Urothelium cell line (cell line): Measurements from ENCODE around the gene SIRT1.
"Not testable (repeated sequence)": the region's sequence is repeated elsewhere in the genome, so short reads cannot be mapped to it uniquely, and the experiment has no call there.

Source experiments
- DNase-seq: peaks from one replicate; pipeline ENCODE4 v3.0.0; 2011; ENCODE audit warnings: low spot score, mixed read lengths
- FAIRE-seq: peaks from 2 replicates; lab custom pipeline; 2011; peaks lifted over from hg19 to GRCh38; lab: Jason Lieb, UNC

The SIRT1 gene

GRCh38 chr10:67875340-67876238 lies 8.9 kb upstream of the SIRT1 start:
- DNase-seq (no peak), FAIRE-seq (no peak)

GRCh38 chr10:67877421-67877820 lies 7.0 kb upstream of the SIRT1 start:
- not testable (repeated sequence) for FAIRE-seq, DNase-seq

GRCh38 chr10:67878133-67878532 lies 6.3 kb upstream of the SIRT1 start:
- DNase-seq, result no peak
- no peak for FAIRE-seq

DNA sequence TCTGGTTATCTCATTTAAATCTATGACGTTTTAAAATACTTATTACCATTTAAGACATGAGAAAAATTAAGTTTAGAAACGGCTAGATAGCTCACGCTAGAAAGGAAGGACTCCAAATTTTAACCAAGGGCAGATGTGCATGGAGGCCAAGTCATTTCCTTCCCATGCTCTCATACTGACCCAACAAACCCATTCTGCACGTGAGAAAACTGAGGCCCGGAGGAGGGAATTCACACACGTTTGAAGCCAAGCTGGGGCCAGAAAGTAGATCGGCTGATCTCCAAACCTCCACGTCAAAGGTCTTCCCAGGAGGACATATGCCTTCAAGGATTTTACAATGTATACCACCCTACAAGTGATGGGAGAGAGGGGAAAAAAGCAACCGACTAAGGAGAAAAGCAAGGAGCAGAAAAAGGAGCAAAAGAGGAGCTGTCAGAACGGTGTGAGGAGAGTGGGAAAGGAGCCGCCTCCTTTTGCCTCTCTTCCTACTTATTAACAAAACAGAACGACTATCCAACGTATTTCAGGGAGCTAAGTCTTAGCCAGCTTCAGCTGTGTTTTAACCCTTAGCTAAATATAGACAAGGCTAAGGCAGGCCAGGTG lies 645 bp upstream of the SIRT1 start:
- FAIRE-seq, result no peak
- peak; percentile 7 for DNase-seq

- DNase-seq (peak; percentile 80), FAIRE-seq (no peak)
Observed at GRCh38 chr10:67884842-67885670, 600 bp downstream of the SIRT1 start.

- no peak for DNase-seq
- no peak for FAIRE-seq
Observed at GRCh38 chr10:67893637-67894036, 9.2 kb downstream of the SIRT1 start.

- FAIRE-seq, result no peak
- no peak for DNase-seq
Observed at GRCh38 chr10:67903581-67903980, 19.1 kb downstream of the SIRT1 start.

DNA sequence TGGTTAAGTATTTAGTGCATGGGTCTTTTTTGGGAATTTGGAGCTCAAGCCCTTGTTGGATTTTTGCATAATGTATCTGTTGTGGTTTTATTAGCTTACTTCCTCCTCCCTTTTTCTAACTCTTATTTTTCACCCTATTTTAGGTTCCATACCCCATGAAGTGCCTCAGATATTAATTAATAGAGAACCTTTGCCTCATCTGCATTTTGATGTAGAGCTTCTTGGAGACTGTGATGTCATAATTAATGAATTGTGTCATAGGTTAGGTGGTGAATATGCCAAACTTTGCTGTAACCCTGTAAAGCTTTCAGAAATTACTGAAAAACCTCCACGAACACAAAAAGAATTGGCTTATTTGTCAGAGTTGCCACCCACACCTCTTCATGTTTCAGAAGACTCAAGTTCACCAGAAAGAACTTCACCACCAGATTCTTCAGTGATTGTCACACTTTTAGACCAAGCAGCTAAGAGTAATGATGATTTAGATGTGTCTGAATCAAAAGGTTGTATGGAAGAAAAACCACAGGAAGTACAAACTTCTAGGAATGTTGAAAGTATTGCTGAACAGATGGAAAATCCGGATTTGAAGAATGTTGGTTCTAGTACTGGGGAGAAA lies 28.0 kb downstream of the SIRT1 start:
- FAIRE-seq, result no peak
- no peak for DNase-seq

- DNase-seq (no peak), FAIRE-seq (no peak)
Observed at GRCh38 chr10:67914777-67915340, 30.4 kb downstream of the SIRT1 start.

DNA sequence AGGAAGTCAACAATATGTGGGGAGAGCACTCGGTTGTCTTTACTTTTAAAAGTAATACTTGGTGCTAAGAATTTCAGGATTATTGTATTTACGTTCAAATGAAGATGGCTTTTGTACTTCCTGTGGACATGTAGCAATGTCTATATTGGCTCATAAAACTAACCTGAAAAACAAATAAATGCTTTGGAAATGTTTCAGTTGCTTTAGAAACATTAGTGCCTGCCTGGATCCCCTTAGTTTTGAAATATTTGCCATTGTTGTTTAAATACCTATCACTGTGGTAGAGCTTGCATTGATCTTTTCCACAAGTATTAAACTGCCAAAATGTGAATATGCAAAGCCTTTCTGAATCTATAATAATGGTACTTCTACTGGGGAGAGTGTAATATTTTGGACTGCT lies 32.7 kb downstream of the SIRT1 start:
- DNase-seq, result no peak
- no peak for FAIRE-seq

- DNase-seq (no peak), FAIRE-seq (no peak)
Observed at GRCh38 chr10:67917679-67918078, 33.2 kb downstream of the SIRT1 start.

GRCh38 chr10:67921065-67921464 lies 36.6 kb downstream of the SIRT1 start:
- DNase-seq, result no peak
- no peak for FAIRE-seq

DNA sequence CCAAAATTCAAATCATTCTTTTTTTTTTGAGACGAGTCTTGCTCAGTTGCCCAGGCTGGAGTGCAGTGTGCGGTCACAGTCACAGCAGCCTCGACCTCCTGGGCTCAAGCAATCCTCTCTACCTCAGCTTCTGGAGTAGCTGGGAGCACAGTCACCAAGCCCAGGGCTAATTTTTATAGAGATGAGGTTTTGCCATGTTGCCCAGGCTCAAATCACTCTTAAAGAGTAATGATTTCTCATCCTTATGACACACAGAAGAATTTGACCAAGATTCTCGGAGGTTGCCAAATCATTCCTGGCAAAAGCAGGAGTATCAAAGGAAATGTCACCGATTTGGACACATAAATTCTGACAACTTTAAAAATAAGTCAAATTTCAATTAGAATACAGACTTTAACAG lies 39.1 kb downstream of the SIRT1 start:
- DNase-seq (no peak), FAIRE-seq (no peak)

DNA sequence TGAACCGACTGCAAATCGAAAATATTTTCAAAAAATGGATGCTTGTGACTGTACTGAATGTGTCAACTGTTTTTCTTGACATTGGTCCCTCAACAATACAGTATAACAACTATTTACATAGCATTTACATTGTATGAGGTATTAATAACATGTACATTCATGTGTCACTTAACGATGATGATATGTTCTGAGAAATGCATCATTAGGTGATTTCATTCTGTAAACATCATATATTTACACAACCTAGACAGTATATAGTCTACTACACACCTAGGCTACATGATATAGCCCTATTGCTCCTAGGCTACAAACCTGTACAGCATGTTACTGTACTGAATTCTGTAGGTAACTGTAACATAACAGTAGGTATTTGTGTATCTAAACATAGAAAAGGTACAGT lies 39.7 kb downstream of the SIRT1 start:
- peak; percentile 50 for FAIRE-seq
- no peak for DNase-seq

DNA sequence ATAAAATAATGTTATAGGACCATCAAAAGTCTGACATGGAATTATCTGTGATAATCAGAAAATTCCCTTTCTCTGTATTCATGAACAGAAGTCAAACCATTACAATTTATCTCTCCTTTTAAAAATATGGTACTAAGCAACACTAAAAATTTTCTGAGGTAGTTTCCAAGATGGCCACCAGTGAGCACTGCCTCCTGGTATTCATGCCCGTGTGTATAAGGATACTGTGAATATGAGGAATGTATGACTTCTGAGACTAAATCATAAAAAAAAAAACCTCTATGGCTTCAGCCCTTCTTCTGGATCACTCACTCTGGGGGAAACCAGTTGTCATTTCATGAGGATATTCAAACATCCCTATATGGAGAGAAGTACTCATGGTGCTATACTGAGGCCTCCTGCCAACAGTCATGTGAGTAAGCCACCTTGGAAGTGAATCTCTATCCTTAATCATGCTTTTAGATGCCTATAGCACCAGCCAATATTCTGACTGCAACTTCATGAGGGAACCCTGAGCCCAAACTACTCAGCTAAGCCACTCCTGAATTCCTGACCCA lies 41.1 kb downstream of the SIRT1 start:
- no peak for DNase-seq

DNA sequence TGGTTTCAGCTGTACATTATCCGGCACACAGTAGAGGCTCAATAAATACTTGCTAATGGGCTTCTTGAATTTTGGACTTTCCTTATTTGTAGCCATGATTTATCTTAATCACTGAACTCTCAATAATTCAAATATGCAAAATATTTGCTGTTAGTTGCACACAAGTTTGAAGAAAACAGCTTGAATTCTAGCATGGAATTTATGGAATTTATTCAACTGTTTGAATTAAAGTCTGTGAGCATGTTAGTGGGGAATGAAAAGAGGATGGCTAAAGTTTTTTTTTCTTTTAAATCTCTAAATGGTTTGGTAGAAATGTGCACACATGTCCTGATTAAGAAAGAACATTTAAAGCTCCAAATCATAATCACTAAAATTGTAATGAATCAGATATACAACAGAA lies 42.5 kb downstream of the SIRT1 start:
- DNase-seq (no peak), FAIRE-seq (no peak)

More for the DNA sequence above, 41.1 kb downstream of the SIRT1 start:
- FAIRE-seq, result no peak

- DNase-seq (no peak), FAIRE-seq (no peak)
Observed at GRCh38 chr10:67933199-67933598, 48.7 kb downstream of the SIRT1 start.

DNA sequence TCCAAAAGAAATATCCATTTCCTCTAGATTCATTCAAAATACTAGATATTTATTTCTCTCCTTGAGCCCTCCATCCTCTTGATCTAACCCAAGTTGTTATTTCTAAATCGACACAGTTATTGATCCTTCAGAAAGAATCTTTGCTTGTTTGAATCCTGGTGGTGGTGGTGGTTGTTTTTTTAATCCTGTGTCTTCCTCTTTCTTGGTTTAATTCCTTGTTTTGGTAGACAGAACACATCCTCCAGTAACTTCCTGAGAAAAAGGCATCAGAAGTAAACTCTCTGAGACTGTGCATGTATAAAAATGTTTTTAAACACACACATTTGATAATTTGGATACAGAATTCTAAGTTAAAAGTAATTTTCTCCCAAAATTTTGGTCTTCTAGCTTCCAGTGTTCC lies 49.9 kb downstream of the SIRT1 start:
- DNase-seq (no peak), FAIRE-seq (no peak)

DNA sequence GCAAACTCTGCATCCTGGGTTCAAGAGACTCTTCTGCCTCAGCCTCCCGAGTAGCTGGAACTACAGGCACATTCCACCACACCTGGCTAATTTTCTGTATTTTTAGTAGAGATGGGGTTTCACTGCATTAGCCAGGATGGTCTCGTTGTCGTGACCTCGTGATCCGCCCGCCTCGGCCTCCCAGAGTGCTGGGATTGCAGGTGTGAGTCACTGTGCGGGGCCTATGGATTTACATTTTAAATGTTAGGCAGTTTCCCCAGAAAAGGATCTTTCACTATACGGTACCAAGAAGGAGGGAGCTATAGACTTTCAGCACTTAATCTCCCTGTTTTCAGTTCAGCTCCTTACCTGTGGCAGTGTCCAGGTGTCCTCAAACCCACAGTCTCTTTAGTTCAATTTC lies 50.8 kb downstream of the SIRT1 start:
- no peak for DNase-seq
- no peak for FAIRE-seq

- DNase-seq (no peak), FAIRE-seq (no peak)
Observed at GRCh38 chr10:67936416-67936815, 52.0 kb downstream of the SIRT1 start.
